ENCODE results near the gene JPH4. TPM values are rescaled to one million over a fixed set of nuclear protein-coding genes. Genes with fewer than 3 reads are reported as not detected.

Gene JPH4
- total RNA-seq, 2 donors from 2014 or later = 1.3 TPM; not detected in 1

DNA sequence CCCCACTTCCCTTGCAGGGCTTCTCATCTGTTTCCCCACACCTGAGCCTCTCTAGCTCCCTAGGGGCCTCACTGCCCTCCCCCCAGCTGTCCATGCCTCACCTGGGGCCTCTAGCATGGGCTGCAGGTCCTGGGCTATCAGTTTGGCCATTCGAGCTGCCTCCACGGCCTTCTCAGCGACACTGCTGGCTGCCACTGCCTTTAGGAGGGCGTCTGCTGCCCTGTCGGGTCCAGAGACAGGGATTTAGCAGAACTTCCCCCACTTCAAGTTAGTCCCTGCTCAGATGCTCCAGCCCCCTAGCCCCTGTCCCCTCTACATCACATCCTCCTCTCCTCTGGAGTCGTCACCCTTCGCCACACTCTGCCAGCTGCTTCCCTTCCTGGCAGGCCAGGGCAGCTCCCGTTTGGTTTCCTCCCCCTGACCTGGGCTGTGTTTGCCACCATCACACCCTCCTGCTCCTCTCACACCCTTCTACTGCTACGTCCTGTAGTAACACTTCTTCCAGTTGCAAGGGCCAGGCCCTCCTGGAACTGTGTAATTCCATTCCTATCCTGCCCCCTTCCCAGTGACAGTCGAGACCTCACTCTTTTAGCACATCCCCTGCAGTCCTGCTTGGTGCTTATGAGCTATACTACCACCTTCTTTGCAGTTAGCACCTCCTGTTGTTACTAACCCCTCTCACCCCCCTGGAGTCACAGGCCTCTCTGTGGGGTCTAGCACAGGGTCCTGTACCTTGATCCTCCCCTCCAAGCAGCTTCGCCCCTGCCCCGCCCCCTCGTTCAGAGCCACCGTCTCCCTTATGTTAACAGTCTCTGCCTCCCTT is 6.7 kb downstream of the JPH4 start:
- no peaks in the 10 kb centered on the region for H3K9me3 ChIP-seq
- peaks cover 4% of the 10 kb centered on the region for H3K27me3 ChIP-seq (replicated peaks; ENCODE audit: insufficient read depth)

DNA sequence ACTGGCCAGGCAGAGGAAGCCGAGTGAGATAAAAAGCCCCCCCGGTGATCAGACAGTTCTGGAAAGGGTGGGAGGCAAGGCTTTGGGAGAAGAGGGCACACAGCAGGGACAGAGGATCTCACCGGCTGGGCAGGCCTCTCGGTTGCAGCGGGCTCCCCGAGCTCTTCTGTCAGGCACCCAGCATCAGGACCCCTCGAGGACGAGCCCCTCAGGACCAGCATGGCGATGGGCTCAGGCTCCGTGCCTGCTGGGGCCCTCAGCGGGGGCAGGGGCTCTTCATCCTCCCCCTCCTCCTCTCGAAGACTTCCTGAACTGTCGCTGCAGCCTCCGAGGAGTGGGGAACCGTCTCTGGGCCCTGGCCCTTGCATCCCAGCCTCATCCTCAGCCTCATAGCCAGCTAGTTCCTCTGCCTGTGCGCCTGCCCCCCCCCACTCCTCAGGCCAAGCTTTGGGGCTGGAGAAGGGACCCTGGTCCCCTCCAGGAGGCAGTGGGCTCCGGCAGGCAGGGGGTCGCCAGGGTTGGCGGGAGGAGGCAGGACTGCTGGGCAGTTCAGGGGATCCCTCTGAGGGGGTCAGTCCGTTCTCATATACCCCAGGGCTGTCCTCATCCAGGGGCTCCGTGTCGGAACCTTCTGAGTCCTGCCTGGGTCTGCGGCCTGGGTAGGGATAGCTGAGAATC is 7.6 kb downstream of the JPH4 start:
- TF ChIP-seq, protein P1, sequence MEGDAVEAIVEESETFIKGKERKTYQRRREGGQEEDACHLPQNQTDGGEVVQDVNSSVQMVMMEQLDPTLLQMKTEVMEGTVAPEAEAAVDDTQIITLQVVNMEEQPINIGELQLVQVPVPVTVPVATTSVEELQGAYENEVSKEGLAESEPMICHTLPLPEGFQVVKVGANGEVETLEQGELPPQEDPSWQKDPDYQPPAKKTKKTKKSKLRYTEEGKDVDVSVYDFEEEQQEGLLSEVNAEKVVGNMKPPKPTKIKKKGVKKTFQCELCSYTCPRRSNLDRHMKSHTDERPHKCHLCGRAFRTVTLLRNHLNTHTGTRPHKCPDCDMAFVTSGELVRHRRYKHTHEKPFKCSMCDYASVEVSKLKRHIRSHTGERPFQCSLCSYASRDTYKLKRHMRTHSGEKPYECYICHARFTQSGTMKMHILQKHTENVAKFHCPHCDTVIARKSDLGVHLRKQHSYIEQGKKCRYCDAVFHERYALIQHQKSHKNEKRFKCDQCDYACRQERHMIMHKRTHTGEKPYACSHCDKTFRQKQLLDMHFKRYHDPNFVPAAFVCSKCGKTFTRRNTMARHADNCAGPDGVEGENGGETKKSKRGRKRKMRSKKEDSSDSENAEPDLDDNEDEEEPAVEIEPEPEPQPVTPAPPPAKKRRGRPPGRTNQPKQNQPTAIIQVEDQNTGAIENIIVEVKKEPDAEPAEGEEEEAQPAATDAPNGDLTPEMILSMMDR (IDR thresholded peaks at IDR 0.05) = no peak
- Histone ChIP-seq H3K9me3 (no peaks in the 10 kb centered on the region), H3K36me3 (no peaks in the 10 kb centered on the region), H3K4me3 (no peak overlapping the region), H3K27me3 (replicated peaks; ENCODE audit: insufficient read depth) (no peaks in the 10 kb centered on the region), H3K27ac (no peak overlapping the region), H3K4me1 (ENCODE audit: control insufficient read depth in 1 of 2, low read depth in 2 of 2) (peaks cover 0 to 15% of the 10 kb centered on the region in 2 donors)
- DNase-seq (ENCODE audit: low spot score) (no peak), ATAC-seq (ENCODE audit: insufficient number of reproducible peaks, low FRiP score, low read depth) (no peak)

More for the DNA sequence above, 6.7 kb downstream of the JPH4 start:
- no peak for ATAC-seq (ENCODE audit: insufficient number of reproducible peaks, low FRiP score, low read depth)
- H3K4me3 ChIP-seq = no peak overlapping the region
- no peak overlapping the region for H3K27ac ChIP-seq
- H3K4me1 ChIP-seq (ENCODE audit: control insufficient read depth in 1 of 2, low read depth in 2 of 2) = peaks cover 0 to 15% of the 10 kb centered on the region in 2 donors
- H3K36me3 ChIP-seq = no peaks in the 10 kb centered on the region
- TF ChIP-seq, protein P1 (IDR thresholded peaks at IDR 0.05) = no peak
- DNase-seq (ENCODE audit: low spot score) = no peak

DNA sequence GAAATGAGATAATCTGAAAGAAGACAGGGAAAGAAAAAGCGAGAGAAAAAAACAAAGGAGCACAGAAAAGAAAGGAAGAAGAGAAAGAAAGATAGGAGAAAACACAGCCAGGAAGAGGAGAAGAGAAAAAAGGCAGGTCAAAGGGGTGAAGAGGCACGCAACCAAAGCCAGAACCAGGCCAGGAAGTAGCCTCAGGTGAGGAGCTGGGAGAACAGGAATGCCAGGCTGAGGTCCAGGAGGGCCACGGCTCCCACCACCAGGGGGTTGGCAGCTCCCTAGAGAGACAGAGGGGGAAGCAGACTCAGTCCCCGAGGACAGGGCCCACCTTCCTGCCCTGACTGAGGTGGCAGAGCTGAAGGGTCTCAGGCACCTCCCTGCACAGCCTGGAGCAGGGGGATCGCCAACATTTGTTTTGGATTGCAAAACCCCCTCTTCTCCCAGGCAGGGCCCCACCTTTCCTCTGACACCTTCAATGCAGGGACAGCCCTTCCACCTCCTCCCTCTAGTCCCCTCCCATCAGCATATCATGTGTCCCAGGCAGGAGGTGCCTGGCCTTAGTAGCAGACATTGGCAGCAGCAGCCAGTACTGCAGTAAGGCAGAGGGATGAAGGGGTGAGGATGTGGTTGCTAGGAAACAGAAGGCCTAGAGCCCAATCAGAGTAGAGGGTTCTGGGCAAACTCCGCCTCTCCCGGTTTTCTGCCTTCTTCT is 9.0 kb downstream of the JPH4 start:
- H3K4me1 ChIP-seq (ENCODE audit: control insufficient read depth in 1 of 2, low read depth in 2 of 2) = peaks cover 0 to 15% of the 10 kb centered on the region in 2 donors
- TF ChIP-seq, protein P1 (IDR thresholded peaks at IDR 0.05) = no peak
- DNase-seq (ENCODE audit: low spot score) (no peak), ATAC-seq (ENCODE audit: insufficient number of reproducible peaks, low FRiP score, low read depth) (no peak)
- no peaks in the 10 kb centered on the region for H3K27me3 ChIP-seq (replicated peaks; ENCODE audit: insufficient read depth)
- no peak overlapping the region for H3K27ac ChIP-seq
- no peaks in the 10 kb centered on the region for H3K36me3 ChIP-seq
- no peak overlapping the region for H3K4me3 ChIP-seq
- no peaks in the 10 kb centered on the region for H3K9me3 ChIP-seq

DNA sequence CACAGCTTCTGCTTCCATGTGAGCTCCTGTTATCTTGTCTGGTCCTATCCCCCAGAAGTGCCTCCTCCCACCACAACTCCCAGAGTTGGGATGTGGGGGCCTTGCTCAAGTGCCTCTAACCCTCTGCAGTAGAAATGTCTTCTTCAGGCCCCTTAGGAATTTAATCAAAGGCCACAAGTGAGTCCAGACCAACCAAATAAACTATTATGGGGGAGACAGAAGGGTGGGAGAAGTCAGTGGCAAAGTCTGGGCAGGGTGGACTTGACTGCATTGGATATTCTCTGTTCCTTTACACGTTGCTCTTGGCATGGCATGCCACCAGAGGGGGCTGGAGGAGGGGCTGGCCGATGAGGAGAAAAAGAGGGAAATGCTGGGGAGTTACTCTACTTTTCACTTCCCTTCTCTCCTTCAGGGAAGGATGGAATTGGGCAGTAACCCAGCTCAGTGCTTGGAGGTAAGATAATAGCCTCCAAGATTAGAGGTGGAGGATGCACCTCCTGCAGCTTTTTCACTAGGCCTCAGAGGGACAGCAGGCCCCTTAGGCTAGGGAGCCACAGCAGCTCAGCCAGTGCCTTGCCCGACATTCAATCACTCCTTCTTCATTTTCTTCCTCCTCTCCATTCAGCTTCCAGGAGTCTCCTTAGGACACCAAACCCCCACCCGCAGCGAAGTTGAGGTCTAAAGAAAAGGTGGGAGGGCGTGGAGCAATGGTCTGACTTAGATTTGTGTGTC is 9.8 kb downstream of the JPH4 start:
- no peak overlapping the region for H3K4me3 ChIP-seq
- no peaks in the 10 kb centered on the region for H3K36me3 ChIP-seq
- DNase-seq (ENCODE audit: low spot score) (no peak), ATAC-seq (ENCODE audit: insufficient number of reproducible peaks, low FRiP score, low read depth) (no peak)
- no peak overlapping the region for H3K27ac ChIP-seq
- H3K9me3 ChIP-seq = no peaks in the 10 kb centered on the region
- H3K27me3 ChIP-seq (replicated peaks; ENCODE audit: insufficient read depth) = no peaks in the 10 kb centered on the region
- peaks cover 0 to 15% of the 10 kb centered on the region in 2 donors for H3K4me1 ChIP-seq (ENCODE audit: control insufficient read depth in 1 of 2, low read depth in 2 of 2)
- TF ChIP-seq, protein P1 (IDR thresholded peaks at IDR 0.05) = no peak
